HG02943 (cell line): Measurements from ENCODE around the gene ZNF438.
"Not testable (repeated sequence)": the region's sequence is repeated elsewhere in the genome, so short reads cannot be mapped to it uniquely, and the experiment has no call there.

Source experiments
- ATAC-seq: cut with Tn5 transposase; IDR thresholded peaks from one replicate; pipeline ENCODE4 v1.9.1; 2021; ENCODE audit warnings: mild to moderate bottlenecking, low read depth, moderate library complexity; ENCODE audit not compliant: unreplicated experiment

The ZNF438 gene

GRCh38 chr10:30818854-30819253 is 212.8 kb downstream of the ZNF438 start:
- no peak for ATAC-seq

- ATAC-seq = no peak
These were observed 213.5 kb downstream of the ZNF438 start for GRCh38 chr10:30818010-30818660.

- no peak for ATAC-seq
These were observed 214.1 kb downstream of the ZNF438 start for GRCh38 chr10:30817541-30817940.

- no peak for ATAC-seq
These were observed 214.9 kb downstream of the ZNF438 start for GRCh38 chr10:30816820-30817171.

GRCh38 chr10:30816159-30816819 is 215.4 kb downstream of the ZNF438 start:
- no peak for ATAC-seq

GRCh38 chr10:30813872-30814481 is 217.7 kb downstream of the ZNF438 start:
- no peak for ATAC-seq

- ATAC-seq = no peak
These were observed 219.4 kb downstream of the ZNF438 start for GRCh38 chr10:30812018-30812851.

- no peak for ATAC-seq
These were observed 220.2 kb downstream of the ZNF438 start for GRCh38 chr10:30811276-30812017.

- no peak for ATAC-seq
These were observed 221.2 kb downstream of the ZNF438 start for GRCh38 chr10:30810416-30810815.

- ATAC-seq = no peak
These were observed 224.8 kb downstream of the ZNF438 start for GRCh38 chr10:30806850-30807249.

GRCh38 chr10:30805061-30805460 is 226.6 kb downstream of the ZNF438 start:
- no peak for ATAC-seq

- ATAC-seq = no peak
These were observed 227.1 kb downstream of the ZNF438 start for GRCh38 chr10:30804478-30805055.

GRCh38 chr10:30803892-30804322 is 227.8 kb downstream of the ZNF438 start:
- no peak for ATAC-seq

GRCh38 chr10:30803058-30803457 is 228.6 kb downstream of the ZNF438 start:
- no peak for ATAC-seq

- no peak for ATAC-seq
These were observed 231.3 kb downstream of the ZNF438 start for GRCh38 chr10:30800368-30800767.

- ATAC-seq = no peak
These were observed 232.9 kb downstream of the ZNF438 start for GRCh38 chr10:30798646-30799185.

- not testable (repeated sequence) for ATAC-seq
These were observed 236.6 kb downstream of the ZNF438 start for GRCh38 chr10:30795024-30795423.
